H7 (cell line): Measurements from ENCODE around the gene OR2L3. TPM values are rescaled to one million over a fixed set of nuclear protein-coding genes. Genes with fewer than 3 reads are reported as not detected.
"Not testable (repeated sequence)": the region's sequence is repeated elsewhere in the genome, so short reads cannot be mapped to it uniquely, and the experiment has no call there.

ENCODE experiments used
- DNase-seq: peaks from one replicate; pipeline ENCODE4 v3.0.0; 2012
- H3K27me3 ChIP-seq: 2 replicates; pipeline ENCODE4 v1.6.0; 2011; ENCODE audit warnings: mild to moderate bottlenecking, low read length; ENCODE audit not compliant: control insufficient read depth, insufficient read depth
- H3K36me3 ChIP-seq: replicated peaks from 2 replicates; pipeline ENCODE4 v1.5.1; 2011; ENCODE audit warnings: low read length; ENCODE audit not compliant: control insufficient read depth, insufficient read depth
- H3K4me3 ChIP-seq: 2 replicates; pipeline ENCODE4 v1.5.1; 2011; ENCODE audit warnings: low read depth, mild to moderate bottlenecking, control low read depth, low read length, moderate library complexity; ENCODE audit not compliant: insufficient read depth
- total RNA-seq: library from RNA; depleted of rRNA; stranded (reverse); fragments of >200 nt; shearing (Covaris generic); gene quantifications from 2 replicates; pipeline ENCODE4 v1.2.3, GENCODE V29; 2014; rRNA removed

Gene OR2L3, protein sequence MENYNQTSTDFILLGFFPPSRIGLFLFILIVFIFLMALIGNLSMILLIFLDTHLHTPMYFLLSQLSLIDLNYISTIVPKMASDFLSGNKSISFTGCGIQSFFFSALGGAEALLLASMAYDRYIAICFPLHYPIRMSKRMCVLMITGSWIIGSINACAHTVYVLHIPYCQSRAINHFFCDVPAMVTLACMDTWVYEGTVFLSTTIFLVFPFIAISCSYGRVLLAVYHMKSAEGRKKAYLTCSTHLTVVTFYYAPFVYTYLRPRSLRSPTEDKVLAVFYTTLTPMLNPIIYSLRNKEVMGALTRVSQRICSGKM
- total RNA-seq: not detected in 2 replicates

DNA sequence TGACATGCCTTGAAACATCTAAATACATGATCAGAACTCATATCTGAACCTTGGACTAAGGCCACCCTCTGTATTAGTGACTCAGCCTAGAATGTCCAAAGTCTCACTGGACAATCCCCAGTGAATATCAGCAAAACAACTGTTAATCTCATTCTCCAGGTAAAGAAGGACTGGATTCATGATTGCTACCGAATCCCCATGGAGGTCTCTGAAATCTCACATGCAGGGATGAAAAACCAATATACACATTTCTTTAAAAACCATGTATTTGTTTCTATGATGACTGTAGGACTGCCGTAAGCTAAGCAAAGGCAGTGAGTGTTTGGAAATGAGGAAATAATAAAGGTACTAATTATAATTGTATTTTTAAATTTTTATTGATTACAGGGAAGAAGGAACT lies at the start of gene OR2L3:
Gene OR2L3 (plus strand): TSS at position 301 of the 400 bp plus-strand sequence. CDS start 13,846 bp downstream, outside the sequence.
- no peaks in the 10 kb centered on the region for H3K36me3 ChIP-seq
- no peaks in the 10 kb centered on the region for H3K27me3 ChIP-seq
- H3K4me3 ChIP-seq: no peak within 1 kb of the TSS
- no peak for DNase-seq

DNA sequence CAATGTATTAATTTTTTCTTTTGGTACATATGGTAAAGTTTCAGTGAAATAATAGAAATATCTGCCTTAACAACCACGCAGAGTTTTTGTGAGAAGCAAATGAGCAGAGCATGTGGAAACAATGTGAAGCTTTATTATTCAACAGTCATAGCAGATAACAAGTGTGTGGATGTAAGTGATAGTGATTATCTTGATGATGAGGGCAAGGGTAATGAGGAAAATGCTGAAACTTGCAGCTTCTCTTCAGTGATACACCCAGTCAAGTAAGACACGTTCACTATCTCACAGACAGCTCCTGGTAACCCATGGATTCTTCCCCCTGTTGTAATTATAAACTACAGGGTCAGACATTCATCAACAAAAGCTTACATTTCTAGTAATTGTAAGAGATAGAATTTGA lies 47.8 kb upstream of the OR2L3 start:
- DNase-seq: no peak
- H3K27me3 ChIP-seq: no peaks in the 10 kb centered on the region
- H3K4me3 ChIP-seq: no peak overlapping the region
- H3K36me3 ChIP-seq: no peaks in the 10 kb centered on the region

DNA sequence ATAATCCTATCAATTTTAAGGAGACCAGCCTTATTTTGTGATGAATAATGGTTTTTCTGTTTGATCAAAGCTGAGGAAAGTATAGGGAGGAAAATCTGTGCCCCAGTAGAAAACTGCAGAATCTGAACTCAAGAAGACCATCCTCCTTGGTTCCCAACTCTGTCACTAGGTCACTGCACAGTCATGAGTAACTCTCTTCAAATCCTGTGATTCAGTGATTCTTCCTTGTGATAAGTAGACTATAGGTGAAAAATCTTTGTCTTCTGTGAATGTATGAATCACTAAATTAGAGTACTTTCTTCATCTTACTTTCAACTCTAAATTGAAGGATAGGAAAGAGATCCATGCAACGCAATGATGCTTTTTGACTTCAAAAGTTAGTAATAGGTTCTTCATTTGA lies 46.5 kb upstream of the OR2L3 start:
- Histone ChIP-seq H3K27me3 (no peaks in the 10 kb centered on the region), H3K4me3 (no peak overlapping the region), H3K36me3 (no peaks in the 10 kb centered on the region)
- DNase-seq: no peak

DNA sequence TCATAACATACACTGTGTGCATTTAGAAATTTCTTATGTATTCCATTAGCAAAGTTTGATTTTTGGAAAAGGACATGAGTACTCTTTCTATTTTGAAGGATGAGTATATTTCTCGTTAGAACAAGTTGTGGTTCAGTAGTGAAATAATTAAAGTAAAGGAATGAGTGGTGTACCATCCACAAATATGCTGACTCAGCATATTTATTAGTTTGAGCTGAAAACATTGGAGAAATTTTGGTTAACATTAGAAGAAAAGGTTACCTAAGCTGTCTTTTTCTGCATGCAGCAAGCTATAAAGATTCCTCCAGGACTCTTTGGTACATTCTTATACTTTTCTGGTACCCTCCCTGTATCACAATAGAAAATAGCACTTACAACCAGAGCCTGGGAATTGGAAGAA lies 38.9 kb upstream of the OR2L3 start:
- H3K27me3 ChIP-seq: no peaks in the 10 kb centered on the region
- H3K36me3 ChIP-seq: no peaks in the 10 kb centered on the region
- no peak overlapping the region for H3K4me3 ChIP-seq
- DNase-seq: no peak

DNA sequence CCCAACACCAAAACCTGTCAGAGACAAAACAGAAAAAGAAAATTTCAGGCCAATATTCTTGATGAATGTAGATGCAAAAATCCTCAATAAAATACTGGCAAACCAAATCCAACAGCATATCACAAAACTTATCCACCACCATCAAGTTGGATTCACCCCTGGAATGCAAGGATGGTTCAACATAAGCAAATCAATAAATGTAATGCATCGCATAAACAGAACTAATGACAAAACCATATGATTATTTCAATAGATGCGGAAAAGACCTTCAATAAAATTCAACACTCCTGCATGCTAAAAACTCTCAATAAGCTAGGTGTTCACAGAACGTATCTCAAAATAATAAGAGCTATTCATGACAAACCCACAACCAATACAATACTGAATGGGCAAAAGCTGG lies 37.0 kb upstream of the OR2L3 start:
- Histone ChIP-seq H3K27me3 (no peaks in the 10 kb centered on the region), H3K36me3 (no peaks in the 10 kb centered on the region), H3K4me3 (no peak overlapping the region)
- DNase-seq: no peak

DNA sequence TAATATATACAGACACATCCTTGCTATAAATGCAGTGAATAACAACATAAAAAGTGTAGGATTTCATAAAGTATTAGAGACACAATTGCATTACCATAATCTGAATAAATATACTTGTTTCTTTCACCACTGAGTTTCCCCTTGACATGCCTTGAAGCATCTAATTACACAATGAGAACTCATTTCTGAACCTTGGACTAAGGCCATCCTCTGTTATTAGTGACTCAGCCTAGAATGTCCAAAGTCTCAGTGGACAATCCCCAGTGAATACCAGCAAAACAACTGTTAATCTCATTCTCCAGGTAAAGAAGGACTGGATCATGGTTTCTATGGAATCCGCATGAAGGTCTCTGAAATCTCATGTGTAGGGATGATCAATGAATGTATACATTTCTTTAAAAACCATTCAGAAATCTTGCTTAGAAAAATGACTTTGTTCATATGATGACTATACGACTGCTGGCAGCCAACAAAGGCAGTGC lies 33.4 kb upstream of the OR2L3 start, which contains the start of gene OR2L5:
Gene OR2L5 (plus strand): TSS at position 432 of the 482 bp plus-strand sequence. CDS start 8,288 bp downstream, outside the sequence.
- Histone ChIP-seq H3K36me3 (no peaks in the 10 kb centered on the region), H3K4me3 (no peak within 1 kb of the TSS), H3K27me3 (no peaks in the 10 kb centered on the region)
- DNase-seq: no peak

DNA sequence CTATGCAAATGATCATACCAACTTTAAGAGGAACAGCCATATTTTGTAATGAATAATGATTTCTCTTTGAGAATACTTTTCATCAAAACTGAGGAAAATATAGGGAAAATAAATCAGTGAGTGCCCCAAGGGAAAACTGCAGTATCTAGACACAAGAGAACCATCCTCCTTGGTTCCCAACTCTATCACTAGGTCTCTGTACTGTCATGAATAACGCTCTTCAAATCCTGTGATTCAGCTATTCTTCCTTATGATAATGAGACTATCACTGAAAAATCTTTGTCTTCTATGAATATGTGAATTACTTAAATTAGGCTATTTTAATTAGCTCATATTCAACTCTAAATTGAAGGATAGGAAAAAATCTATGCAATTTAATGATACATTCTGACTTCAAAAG lies 30.8 kb upstream of the OR2L3 start:
- Histone ChIP-seq H3K27me3 (no peaks in the 10 kb centered on the region), H3K4me3 (no peak overlapping the region), H3K36me3 (no peaks in the 10 kb centered on the region)
- DNase-seq: no peak

DNA sequence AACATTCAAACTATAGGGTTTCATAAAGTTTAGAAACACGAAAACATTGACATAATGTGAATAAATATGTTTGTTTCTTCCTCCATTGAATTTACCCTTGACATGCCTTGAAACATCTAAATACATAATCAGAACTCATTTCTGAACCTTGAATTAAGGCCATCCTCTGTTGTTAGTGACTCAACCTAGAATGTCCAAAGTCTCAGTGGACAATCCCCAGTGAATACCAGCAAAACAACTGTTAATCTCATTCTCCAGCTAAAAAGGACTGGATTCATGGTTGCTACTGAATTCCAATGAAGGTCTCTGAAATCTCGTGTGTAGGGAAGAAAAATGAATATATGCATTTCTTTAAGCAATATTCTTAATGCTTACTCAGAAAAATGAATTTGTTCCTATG lies 16.9 kb upstream of the OR2L3 start, which contains the start of gene OR2L2:
Gene OR2L2 (plus strand): TSS at position 301 of the 400 bp plus-strand sequence. CDS start 8,198 bp downstream, outside the sequence.
- no peaks in the 10 kb centered on the region for H3K27me3 ChIP-seq
- no peak within 1 kb of the TSS for H3K4me3 ChIP-seq
- DNase-seq: no peak
- no peaks in the 10 kb centered on the region for H3K36me3 ChIP-seq

DNA sequence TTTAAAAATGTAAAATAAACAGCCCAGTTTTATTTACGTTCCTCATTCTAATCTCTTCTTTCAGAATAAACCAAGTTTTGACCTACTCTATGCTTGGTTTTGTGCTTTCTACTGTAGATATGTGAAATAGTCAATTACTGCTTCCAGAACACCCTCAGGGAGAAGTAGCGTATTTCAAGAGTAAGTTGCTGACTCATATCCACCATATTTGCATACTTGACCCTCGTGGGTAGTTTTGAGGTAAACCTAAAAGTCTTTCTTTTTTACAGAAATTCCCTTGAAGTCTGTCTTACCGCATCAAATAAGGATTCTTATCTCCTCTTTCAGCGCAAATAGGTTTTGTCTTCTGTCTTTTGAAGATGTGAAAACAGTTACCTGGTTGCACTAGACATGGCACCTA lies 1.4 kb upstream of the OR2L3 start:
- no peaks in the 10 kb centered on the region for H3K36me3 ChIP-seq
- H3K4me3 ChIP-seq: no peak overlapping the region
- no peaks in the 10 kb centered on the region for H3K27me3 ChIP-seq
- DNase-seq: no peak

DNA sequence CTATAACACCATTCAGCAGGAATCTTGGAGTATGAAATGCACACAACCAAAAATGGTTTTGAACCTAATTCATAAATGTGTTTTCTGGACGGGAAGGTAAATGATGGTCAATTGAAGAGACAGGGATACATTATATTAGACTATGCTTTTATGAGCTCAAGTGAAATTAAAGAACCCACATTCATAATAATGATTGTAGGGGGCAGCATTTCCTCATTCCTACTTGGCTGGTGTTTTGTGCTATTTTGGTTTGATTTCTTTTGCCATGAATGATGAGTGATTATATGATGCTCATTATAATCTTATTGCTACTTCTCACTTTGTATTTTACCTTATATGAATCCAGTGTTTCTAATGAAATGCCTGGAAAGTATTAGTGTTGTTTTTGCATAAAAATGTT lies 372 bp downstream of the OR2L3 start:
- DNase-seq: no peak
- Histone ChIP-seq H3K27me3 (no peaks in the 10 kb centered on the region), H3K36me3 (no peaks in the 10 kb centered on the region), H3K4me3 (no peak overlapping the region)

DNA sequence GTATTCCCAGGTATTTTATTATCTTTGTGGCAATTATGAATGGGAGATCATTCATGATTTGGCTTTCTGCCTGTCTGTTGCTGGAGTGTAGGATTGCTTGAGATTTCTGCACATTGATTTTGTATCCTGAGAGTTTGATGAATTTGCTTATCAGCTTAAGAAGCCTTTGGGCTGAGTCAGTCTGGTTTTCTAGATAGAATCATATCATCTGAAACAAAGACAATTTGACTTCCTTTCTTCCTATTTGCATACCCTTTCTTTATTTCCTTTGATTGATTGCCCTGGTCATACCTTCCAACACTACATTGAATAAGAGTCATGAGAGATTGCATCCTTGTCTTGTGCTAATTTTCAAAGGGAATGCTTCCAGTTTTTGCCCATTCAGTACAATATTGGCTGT lies 8.0 kb downstream of the OR2L3 start:
- DNase-seq: no peak
- no peaks in the 10 kb centered on the region for H3K27me3 ChIP-seq
- no peaks in the 10 kb centered on the region for H3K36me3 ChIP-seq
- H3K4me3 ChIP-seq: no peak overlapping the region

DNA sequence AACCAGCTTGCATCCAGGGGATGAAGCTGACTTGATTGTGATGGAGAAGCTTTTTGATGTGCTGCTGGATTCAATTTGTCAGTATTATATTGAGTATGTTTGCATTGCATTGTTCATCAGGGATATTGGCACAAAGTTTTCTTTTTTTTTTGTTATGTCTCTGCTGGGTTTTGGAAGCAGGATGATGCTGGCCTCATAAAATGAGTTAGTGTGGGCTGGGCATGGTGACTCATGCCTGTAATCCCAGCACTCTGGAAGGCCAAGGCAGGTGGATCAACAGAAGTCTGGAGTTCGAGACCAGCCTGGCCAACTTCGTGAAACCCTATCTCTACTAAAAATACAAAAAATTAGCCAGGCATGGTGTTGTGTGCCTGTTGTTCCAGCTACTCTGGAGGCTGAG lies 8.6 kb downstream of the OR2L3 start:
- Histone ChIP-seq H3K4me3 (no peak overlapping the region), H3K27me3 (no peaks in the 10 kb centered on the region), H3K36me3 (no peaks in the 10 kb centered on the region)
- no peak for DNase-seq

DNA sequence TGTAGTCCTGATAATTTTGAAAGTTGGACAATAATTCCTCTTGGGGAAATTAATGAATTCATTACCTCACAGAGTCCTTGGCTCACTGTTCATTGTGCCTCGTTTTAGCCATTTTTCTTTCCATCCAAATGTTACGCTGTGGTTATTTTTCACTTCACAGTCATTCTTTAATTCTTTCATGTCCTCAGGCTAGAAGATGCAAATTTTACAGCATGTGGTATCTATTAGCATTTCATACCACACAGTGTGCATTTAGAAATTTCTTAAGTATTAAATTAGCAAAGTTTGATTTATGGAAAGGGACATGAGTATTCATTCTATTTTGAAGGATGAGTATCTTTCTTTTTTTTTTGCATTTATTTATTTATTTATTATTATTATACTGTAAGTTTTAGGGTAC lies 18.4 kb downstream of the OR2L3 start:
- Histone ChIP-seq H3K4me3 (no peak overlapping the region), H3K27me3 (no peaks in the 10 kb centered on the region), H3K36me3 (no peaks in the 10 kb centered on the region)
- DNase-seq: no peak

DNA sequence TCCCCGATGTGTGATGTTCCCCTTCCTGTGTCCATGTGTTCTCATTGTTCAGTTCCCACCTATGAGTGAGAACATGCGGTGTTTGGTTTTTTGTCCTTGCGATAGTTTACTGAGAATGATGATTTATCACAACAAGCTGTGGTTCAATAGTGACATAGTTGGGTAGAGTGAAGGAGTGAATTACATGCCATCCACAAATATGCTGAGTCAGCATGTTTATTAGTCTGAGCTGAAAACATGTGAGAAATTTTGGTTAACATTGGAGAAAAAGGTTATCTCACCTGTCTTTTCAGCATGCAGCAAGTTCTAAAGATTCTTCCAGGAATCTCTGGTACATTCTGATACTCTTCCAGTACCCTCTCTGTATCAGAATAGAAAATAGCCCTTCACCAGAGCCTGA lies 19.0 kb downstream of the OR2L3 start:
- Histone ChIP-seq H3K4me3 (no peak overlapping the region), H3K36me3 (no peaks in the 10 kb centered on the region), H3K27me3 (no peaks in the 10 kb centered on the region)
- no peak for DNase-seq

DNA sequence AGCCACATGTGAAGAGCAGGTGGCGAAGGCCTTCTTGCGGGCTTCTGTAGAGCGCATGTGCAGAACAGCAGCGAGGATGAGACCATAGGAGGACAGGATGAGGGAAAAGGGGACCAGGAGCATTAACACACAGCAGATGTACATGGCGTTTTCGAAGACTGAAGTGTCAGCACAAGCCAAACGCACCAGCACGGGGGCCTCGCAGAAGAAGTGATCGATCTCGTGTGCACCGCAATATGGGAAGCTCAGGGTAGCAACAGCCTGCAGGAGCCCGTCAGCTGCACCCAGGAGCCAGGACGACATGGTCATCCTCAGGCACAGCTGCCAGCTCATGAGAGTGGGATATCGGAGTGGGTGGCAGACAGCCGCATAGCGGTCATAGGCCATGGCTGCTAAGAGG lies 37.2 kb downstream of the OR2L3 start:
- not testable (repeated sequence) for DNase-seq, H3K4me3 ChIP-seq, H3K27me3 ChIP-seq, H3K36me3 ChIP-seq
